ENCODE results near the gene OTUB2.
"Not testable (repeated sequence)": the region's sequence is repeated elsewhere in the genome, so short reads cannot be mapped to it uniquely, and the experiment has no call there.

The OTUB2 gene

GRCh38 chr14:94056579-94057308 lies 30.6 kb downstream of the OTUB2 start:
- DNase-seq (ENCODE audit: low spot score) = peak; percentile 9

- DNase-seq (ENCODE audit: low spot score) = no peak
Measured at GRCh38 chr14:94058128-94058673, 32.1 kb downstream of the OTUB2 start.

DNA sequence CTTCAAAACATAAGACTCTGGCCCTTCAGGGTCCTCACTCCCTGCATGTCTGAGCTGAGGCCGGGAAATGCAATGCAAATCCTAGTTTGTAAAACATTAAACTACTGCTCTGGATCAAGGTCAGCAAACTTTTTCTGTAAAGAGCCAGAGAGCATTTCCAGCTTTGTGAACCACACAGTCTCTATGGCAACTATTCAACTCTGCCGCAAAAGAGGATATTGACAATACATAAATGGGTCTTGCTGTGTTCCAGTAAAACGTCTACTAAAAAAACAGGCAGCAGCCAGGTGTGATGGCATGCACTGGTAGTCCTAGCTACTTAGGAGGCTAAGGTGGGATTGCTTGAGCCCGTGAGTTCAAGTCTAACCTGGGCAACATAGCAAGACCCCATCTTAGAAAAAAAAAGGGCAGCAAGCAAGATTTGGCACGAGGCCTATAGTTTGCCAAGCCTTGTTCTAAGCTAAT lies 32.6 kb downstream of the OTUB2 start:
- DNase-seq (ENCODE audit: low spot score) = peak; percentile 4

DNA sequence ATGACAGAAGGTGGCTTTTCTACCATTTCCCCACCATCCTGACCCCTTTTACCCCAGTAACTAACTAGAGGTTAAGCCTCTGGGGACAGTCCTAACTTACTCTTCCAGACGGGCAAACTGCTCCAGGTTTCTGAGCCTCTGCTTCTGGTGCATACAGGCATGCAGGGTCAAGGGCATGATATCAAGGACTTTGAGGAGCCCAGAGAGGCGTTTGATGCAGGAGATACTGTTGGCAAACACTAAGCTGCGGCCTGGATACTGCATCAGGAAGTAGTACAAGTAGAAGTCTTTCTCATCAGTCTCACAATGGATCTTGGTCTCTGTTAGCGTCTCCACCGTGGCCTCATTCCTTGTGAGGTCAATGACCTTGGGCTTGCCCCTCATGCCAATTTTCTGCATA lies 33.9 kb downstream of the OTUB2 start:
- DNase-seq (ENCODE audit: low spot score) = peak; percentile 1

DNA sequence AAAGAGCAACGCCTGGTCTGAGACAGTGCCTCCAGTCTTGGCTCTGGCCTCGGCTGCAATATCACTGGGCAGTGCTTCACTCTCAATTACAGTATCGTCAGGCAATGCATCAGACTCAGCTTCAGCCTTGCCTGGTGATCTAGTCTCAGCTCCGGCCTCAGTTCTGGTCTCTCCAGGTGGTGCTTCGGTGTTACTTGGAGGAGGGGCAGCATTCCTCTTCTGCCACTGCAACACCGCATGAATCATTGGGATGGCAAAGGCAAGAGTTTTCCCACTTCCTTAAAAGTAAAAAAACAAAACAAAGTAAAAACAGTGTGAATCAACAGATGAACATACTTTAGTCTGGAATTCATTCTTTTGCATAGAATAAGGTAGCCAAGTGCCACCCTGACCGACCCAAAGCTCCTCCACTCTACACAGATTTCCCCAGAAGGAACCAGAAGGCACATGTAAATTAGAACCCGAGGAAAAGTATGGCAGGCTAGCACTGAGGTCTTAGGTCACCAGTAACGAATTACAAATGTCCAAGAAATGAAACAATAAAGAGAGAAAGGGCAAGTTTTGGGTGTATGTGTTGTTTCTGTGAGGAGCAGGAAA lies 36.3 kb downstream of the OTUB2 start:
- DNase-seq (ENCODE audit: low spot score) = no peak

DNA sequence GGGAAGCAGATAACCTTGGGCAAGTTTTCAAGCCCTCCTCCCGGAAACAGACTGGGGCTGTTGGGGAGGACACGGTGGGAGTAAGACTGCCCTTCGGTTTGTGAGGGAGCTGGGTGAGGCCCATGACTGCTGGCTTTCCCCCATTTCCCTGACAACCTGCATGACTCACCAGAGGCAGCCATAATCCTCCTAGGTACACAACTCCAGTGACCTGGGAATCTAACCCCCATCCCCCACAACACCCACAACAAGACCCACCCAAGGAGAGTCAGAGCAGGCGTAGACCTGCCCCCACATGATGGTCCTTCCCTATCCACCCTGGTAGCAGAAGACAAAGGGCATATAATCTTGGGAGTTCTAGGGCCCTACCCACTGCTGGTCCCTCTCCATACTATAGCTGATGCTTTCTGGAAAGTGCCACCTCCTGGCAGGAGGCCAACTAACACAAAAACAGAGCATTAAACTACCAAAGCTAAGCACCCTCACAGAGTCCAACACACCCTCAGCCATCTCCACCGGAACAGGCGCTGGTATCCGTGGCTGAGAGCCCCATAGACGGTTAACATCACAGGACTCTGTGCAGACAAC lies 40.0 kb downstream of the OTUB2 start:
- no peak for DNase-seq (ENCODE audit: low spot score)

- not testable (repeated sequence) for DNase-seq (ENCODE audit: low spot score)
Measured at GRCh38 chr14:94072076-94072475, 45.9 kb downstream of the OTUB2 start.

GRCh38 chr14:94074534-94074933 lies 48.4 kb downstream of the OTUB2 start:
- no peak for DNase-seq (ENCODE audit: low spot score)

GRCh38 chr14:94075008-94075407 lies 48.9 kb downstream of the OTUB2 start:
- no peak for DNase-seq (ENCODE audit: low spot score)

DNA sequence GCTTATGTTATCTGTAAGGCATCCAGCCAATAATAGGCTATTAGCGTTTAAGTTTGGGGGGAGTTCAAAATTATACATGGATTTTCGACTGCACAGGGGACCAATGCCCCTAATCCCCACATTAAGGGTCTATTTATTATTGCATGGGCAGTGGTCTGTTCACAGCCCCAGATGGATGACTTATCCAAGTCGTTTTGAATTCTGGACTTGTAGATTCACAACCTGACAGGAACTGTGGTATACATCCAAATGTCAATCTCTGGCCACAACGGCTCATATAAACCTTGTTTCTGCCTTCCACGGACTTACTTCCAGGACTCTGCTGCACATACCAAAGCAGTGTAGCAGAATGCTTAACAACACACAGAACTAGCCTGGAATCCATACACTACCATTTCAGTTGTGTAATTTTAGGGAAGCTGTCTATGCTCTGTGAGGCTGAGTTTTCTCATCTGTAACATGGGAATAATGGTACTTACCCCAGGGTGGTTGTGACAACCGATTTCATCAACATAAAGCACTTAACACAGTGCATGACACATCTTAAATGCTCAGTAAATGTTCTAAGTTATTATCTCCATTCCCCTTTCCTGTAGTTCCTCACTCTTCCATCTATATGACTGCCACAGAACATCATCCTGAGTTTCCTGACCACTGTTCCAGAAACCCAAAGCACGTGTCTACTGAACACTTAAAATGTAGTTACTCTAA lies 51.1 kb downstream of the OTUB2 start:
- no peak for DNase-seq (ENCODE audit: low spot score)

DNA sequence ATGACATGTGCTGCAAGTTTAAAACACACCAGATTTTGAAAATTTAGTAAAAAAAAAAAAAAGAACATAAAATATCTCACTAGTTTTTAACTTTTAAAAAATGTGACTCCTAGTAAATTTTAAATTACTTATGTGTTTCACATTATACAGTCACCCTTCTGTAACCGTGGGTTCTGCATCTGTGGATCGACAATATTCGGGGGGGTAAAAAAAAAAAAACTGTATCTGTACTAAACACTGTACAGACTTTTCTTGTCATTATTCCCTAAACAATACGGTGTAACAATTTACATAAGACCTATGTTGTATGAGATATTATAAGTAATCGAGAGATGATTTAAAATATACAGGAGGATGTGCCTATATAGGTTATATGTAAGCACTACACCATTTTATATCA lies 51.7 kb downstream of the OTUB2 start:
- DNase-seq (ENCODE audit: low spot score) = no peak

GRCh38 chr14:94079891-94080620 lies 53.9 kb downstream of the OTUB2 start:
- no peak for DNase-seq (ENCODE audit: low spot score)

DNA sequence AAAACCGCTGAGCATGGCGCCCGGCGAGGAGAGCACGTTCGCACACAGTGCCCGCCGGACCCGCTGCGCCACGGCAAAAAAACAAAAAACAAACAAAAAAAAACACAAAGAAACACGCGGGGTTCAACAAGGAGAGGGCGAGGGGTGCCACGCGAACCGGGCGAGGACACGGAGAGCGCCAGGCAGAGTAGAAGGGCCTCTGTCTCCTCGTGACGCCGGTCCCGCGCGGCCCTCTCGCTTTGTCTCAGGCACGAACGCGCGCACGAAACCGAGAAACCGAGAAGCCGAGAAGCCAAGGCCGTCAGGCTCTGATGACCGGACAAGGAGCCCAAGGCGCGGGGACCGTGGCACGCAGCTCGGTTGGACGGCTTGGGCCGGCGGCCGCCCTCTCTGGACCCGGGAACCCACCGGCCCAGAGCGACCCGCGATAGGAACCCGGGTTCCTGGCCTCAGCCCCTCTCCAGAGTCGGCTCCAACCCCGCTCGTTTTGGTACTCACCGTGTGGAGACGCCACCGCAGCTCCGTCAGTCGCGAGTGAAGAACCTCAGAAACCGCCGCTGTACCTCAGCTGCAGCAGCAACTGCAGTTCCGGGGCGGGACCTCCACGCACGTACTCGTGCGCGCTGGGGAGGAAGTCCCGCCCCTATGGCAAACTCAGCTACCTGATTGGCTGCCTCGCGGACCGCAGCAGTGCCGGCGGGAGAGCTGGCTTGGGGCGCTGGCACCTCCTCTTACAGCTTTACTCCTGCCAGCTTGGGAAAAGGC lies 54.7 kb downstream of the OTUB2 start, which contains the start of the genes DDX24 and IFI27L1:
DDX24 (minus strand) TSS at position 582 of the 765 bp plus-strand sequence. CDS start 1,460 bp downstream, outside the sequence.
IFI27L1 (plus strand) TSS at position 690 of the 765 bp plus-strand sequence. CDS start 15,628 bp downstream, outside the sequence.
- peak; percentile 98 for DNase-seq (ENCODE audit: low spot score)

DNA sequence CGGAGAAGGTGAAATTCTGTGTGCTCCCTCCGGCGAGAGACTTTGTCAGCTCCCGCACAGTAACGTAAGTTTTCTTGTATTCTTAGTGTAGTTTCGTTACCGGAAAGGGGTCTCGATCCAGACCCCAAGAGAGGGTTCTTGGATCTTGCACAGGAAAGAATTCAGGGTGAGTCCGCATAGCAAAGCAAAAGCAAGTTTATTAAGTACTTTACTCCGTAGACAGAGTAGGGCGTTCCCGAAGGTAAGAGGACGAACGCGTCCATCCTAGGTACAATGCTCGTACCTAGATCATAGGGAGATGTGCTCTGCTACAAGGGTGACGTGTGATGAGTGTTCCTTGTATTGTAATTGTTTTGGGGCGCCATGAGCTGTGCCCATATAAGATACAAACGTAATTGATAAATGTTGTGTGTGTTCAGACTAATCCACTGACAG lies 55.3 kb downstream of the OTUB2 start:
- no peak for DNase-seq (ENCODE audit: low spot score)

GRCh38 chr14:94087891-94088290 lies 61.8 kb downstream of the OTUB2 start:
- DNase-seq (ENCODE audit: low spot score) = no peak

- no peak for DNase-seq (ENCODE audit: low spot score)
Measured at GRCh38 chr14:94088516-94088915, 62.4 kb downstream of the OTUB2 start.

GRCh38 chr14:94089479-94089878 lies 63.3 kb downstream of the OTUB2 start:
- DNase-seq (ENCODE audit: low spot score) = no peak

- DNase-seq (ENCODE audit: low spot score) = no peak
Measured at GRCh38 chr14:94093418-94093817, 67.3 kb downstream of the OTUB2 start.

- DNase-seq (ENCODE audit: low spot score) = no peak
Measured at GRCh38 chr14:94097091-94097490, 71.0 kb downstream of the OTUB2 start.

Data from Ammon's horn (tissue), 1 donor.